Gastroesophageal sphincter (tissue), 3 donors: ENCODE measurements around the gene SCAI.

Experiments
- CTCF ChIP-seq, 4 experiments: fragments of 200-600 bp in 2 of 4; fragments of 450-650 bp in 2 of 4; sonication (generic) in 1 of 4; IDR thresholded peaks; one replicate each; pipeline ENCODE4 v1.5.1; 2017 to 2019; ENCODE audit warnings: antibody characterized with exemption in 4 of 4, mild to moderate bottlenecking in 2 of 4, moderate library complexity in 2 of 4
- EP300 ChIP-seq: sonication (generic); formaldehyde crosslinking; IDR thresholded peaks from one replicate; pipeline ENCODE4 v1.6.1; 2017; ENCODE audit warnings: antibody characterized with exemption, mild to moderate bottlenecking

DNA sequence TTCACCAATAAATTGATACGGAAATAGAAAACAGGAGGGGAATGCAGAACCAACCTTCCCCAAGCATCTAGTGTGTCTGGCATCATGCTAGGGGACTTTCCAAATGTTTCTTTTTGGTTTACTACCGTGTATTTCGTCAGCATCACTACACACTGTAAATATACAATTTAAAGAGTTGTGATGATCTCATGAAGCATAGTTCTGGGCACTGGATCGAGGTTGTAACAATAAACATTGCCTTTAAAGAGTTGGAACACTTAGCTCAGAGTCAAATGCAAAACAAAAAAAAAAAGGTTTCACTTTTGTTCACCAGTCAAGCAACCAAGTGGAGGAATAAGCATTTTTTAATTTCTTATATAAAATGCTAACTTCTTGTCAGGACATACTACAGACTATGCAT lies 2.9 kb upstream of the SCAI start:
- TF ChIP-seq CTCF (IDR thresholded peaks at IDR 0.05) = no peak
- no peak for TF ChIP-seq EP300
